ENCODE data around the gene PLXNA4. TPM values are rescaled to one million over a fixed set of nuclear protein-coding genes. Genes with fewer than 3 reads are reported as not detected.

PLXNA4 gene
- total RNA-seq, 1 experiment from 2014 or later = 1.0 TPM

DNA sequence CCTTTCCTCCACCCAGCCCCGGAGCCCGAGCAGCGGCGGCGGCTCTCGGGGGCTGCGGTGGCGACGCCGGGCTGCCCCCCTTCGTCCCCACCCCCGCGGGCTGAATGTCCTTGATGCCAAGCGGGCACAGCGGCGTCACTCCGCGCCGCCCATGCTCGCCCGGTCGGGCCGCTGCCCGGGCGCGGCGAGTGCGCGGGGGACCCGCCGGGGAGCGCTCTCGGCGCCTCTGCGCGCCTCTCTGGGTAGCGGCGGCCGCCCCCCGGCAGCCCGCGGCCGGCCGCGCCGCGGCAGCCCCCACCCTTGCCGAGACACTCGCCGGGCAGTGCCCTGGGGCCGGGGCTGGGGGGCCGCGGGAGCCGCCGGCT lies 433 bp upstream of the PLXNA4 start:
- H3K9me2 ChIP-seq (ENCODE audit: insufficient read depth) = no peaks in the 10 kb centered on the region
- CTCF ChIA-PET = interaction anchor here (0.7 kb wide), 2 partner anchors 18 to 728 kb away, joined by 3 to 4 read pairs; no protein-coding TSS in a partner anchor
- no peaks in the 10 kb centered on the region for H3K9me3 ChIP-seq (ENCODE audit: insufficient read depth, low read depth)
- TF ChIP-seq, protein P1, sequence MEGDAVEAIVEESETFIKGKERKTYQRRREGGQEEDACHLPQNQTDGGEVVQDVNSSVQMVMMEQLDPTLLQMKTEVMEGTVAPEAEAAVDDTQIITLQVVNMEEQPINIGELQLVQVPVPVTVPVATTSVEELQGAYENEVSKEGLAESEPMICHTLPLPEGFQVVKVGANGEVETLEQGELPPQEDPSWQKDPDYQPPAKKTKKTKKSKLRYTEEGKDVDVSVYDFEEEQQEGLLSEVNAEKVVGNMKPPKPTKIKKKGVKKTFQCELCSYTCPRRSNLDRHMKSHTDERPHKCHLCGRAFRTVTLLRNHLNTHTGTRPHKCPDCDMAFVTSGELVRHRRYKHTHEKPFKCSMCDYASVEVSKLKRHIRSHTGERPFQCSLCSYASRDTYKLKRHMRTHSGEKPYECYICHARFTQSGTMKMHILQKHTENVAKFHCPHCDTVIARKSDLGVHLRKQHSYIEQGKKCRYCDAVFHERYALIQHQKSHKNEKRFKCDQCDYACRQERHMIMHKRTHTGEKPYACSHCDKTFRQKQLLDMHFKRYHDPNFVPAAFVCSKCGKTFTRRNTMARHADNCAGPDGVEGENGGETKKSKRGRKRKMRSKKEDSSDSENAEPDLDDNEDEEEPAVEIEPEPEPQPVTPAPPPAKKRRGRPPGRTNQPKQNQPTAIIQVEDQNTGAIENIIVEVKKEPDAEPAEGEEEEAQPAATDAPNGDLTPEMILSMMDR (conservative IDR thresholded peaks at IDR 0.05) = no peak
- TF ChIP-seq EZH2 (IDR thresholded peaks at IDR 0.05; ENCODE audit: low read depth) = no peak
- intact Hi-C loops (cut with micrococcal nuclease; ENCODE audit: unreplicated experiment) = no loop called here
- no peak overlapping the region for H3K27ac ChIP-seq
- H3K4me2 ChIP-seq = no peak overlapping the region
- no peak for DNase-seq
- BruUV-seq (replicated peaks) = no TSS peak
- H4K20me1 ChIP-seq (ENCODE audit: insufficient read depth) = no peaks in the 10 kb centered on the region
- no peaks in the 10 kb centered on the region for H3K36me3 ChIP-seq (ENCODE audit: low read depth)
- H3K4me1 ChIP-seq (replicated peaks; ENCODE audit: insufficient read depth) = no peaks in the 10 kb centered on the region
- H2AFZ ChIP-seq = no peak overlapping the region
- H3K27me3 ChIP-seq (ENCODE audit: insufficient read depth, low read depth) = peaks cover 67% of the 10 kb centered on the region
- no peaks in the 10 kb centered on the region for H3K79me2 ChIP-seq (ENCODE audit: low read depth)
- POLR2A ChIA-PET (ENCODE audit: unreplicated experiment) = no interaction called here
- H3K4me3 ChIP-seq = no peak overlapping the region
- H3F3A ChIP-seq (ENCODE audit: insufficient read depth, low read depth) = no peaks in the 10 kb centered on the region

DNA sequence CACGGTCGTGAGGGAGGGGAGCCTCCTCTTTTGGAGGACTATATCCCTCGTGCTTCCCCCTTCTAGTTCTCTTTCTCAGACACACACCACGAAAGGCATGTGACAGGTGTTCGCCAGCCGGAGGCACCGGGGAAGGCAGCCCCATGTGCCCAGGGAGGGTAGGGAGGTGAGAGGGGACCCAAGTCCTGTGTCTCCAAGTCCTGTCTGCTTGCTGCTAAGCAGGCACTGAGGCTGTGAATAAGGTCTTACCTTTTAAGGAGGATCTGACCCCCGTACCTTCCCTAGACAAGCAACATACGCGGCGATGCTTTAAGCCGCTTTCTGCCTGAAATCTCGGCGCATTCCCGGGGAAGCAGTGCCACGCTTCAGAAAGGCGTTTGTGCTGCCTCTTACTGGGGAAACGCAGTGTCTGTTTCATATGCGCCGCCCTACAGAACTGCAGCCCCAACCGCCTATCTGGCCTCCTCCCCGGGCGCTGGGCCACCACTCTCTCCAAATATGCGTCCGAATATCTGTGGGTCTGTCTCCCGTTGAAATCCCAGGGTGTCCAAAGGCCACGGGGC lies 770 bp downstream of the PLXNA4 start:
- DNase-seq = no peak
- Histone ChIP-seq H3K4me3 (no peak overlapping the region), H4K20me1 (ENCODE audit: insufficient read depth) (no peaks in the 10 kb centered on the region), H3K36me3 (ENCODE audit: low read depth) (no peaks in the 10 kb centered on the region), H3K4me1 (replicated peaks; ENCODE audit: insufficient read depth) (no peaks in the 10 kb centered on the region), H3K9me2 (ENCODE audit: insufficient read depth) (no peaks in the 10 kb centered on the region), H2AFZ (no peak overlapping the region), H3K79me2 (ENCODE audit: low read depth) (no peaks in the 10 kb centered on the region), H3K4me2 (no peak overlapping the region), H3K9me3 (ENCODE audit: insufficient read depth, low read depth) (no peaks in the 10 kb centered on the region), H3F3A (ENCODE audit: insufficient read depth, low read depth) (no peaks in the 10 kb centered on the region), H3K27ac (no peak overlapping the region), H3K27me3 (ENCODE audit: insufficient read depth, low read depth) (peaks cover 79% of the 10 kb centered on the region)
- intact Hi-C loops (cut with micrococcal nuclease; ENCODE audit: unreplicated experiment) = no loop called here
- TF ChIP-seq EZH2 (IDR thresholded peaks at IDR 0.05; ENCODE audit: low read depth) = no peak
- TF ChIP-seq, protein P1 (conservative IDR thresholded peaks at IDR 0.05) = no peak
- POLR2A ChIA-PET (ENCODE audit: unreplicated experiment) = no interaction called here
- BruUV-seq (replicated peaks) = no TSS peak
- CTCF ChIA-PET = no interaction called here

DNA sequence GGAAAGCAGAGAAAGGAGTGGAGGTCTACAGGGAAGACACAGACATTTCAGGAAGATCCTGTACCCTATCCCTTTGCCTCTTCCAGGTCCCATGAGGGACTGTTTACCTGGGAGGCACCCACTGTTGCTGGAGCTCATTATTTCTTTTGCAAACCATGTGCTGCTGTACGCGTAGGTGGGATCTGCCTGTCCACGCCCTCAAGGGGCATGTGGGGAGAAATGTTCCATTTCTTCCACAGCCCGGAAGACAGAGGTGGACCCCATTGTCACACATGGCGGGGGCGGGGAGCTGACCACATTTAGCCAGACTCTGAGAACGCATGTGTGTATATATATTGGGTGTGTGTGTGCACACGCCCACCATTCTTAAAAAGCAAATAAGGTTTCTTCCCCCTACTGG lies 2.0 kb downstream of the PLXNA4 start:
- no peaks in the 10 kb centered on the region for H3K4me1 ChIP-seq (replicated peaks; ENCODE audit: insufficient read depth)
- no TSS peak for BruUV-seq (replicated peaks)
- H4K20me1 ChIP-seq (ENCODE audit: insufficient read depth) = no peaks in the 10 kb centered on the region
- H3F3A ChIP-seq (ENCODE audit: insufficient read depth, low read depth) = no peaks in the 10 kb centered on the region
- H3K9me3 ChIP-seq (ENCODE audit: insufficient read depth, low read depth) = no peaks in the 10 kb centered on the region
- DNase-seq = no peak
- H3K79me2 ChIP-seq (ENCODE audit: low read depth) = no peaks in the 10 kb centered on the region
- H3K4me2 ChIP-seq = no peak overlapping the region
- no peaks in the 10 kb centered on the region for H3K9me2 ChIP-seq (ENCODE audit: insufficient read depth)
- intact Hi-C loops (cut with micrococcal nuclease; ENCODE audit: unreplicated experiment) = no loop called here
- H3K36me3 ChIP-seq (ENCODE audit: low read depth) = no peaks in the 10 kb centered on the region
- H3K27me3 ChIP-seq (ENCODE audit: insufficient read depth, low read depth) = peaks cover 82% of the 10 kb centered on the region
- ChIA-PET CTCF (no interaction called here), POLR2A (ENCODE audit: unreplicated experiment) (no interaction called here)
- H3K27ac ChIP-seq = no peak overlapping the region
- no peak overlapping the region for H3K4me3 ChIP-seq
- TF ChIP-seq, protein P1 (conservative IDR thresholded peaks at IDR 0.05) = no peak
- TF ChIP-seq EZH2 (IDR thresholded peaks at IDR 0.05; ENCODE audit: low read depth) = no peak
- H2AFZ ChIP-seq = no peak overlapping the region

Data from PC-9 (cell line).